22Rv1 (cell line): ENCODE data around the gene INPP5A.

ENCODE experiments used
- H3K27ac ChIP-seq: fragments of 450-650 bp; 2 replicates; pipeline ENCODE4 v1.5.1; 2017
- CTCF ChIP-seq: fragments of 450-650 bp; IDR thresholded peaks from 2 replicates; pipeline ENCODE4 v1.5.1; 2017; ENCODE audit warnings: mild to moderate bottlenecking
- ZFX ChIP-seq: fragments of 450-650 bp; IDR thresholded peaks from 2 replicates; pipeline ENCODE4 v1.6.1; 2017; ENCODE audit warnings: antibody characterized with exemption, borderline replicate concordance

INPP5A gene

DNA sequence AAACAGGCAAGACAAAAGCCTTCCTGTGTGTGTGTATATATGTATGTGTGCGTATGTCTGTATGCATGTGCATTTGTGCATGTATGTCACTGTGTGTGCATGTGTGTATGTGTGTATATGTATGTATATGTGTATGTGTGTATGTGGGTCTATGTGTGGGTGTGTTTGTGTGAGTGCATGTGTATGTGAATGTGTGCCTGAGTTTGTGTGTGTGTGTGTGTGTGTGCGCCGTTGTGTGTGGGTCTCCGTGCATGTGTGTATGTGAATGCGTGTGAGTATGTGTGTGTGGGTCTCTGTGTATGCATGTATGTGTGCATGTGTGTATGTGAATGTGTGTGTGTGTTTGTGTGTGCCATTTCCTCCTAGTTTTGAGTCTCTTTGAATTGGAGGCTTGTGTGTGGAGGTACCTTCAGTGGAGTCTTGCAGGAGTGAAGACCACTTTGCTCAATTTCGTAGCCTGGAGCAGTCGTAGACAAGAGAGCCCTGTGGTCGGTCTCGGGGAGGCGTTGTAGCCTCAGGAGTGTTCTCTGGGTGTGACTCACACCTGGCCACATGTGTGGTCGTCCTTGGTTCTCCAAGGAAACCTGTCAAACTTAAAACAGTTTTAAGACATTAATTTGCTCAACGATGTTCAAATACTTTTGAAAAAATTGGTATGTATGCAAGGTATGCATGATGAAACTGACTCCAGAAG is 28.1 kb downstream of the INPP5A start:
- TF ChIP-seq ZFX (no peak), CTCF (no peak)
- no peak overlapping the region for H3K27ac ChIP-seq

DNA sequence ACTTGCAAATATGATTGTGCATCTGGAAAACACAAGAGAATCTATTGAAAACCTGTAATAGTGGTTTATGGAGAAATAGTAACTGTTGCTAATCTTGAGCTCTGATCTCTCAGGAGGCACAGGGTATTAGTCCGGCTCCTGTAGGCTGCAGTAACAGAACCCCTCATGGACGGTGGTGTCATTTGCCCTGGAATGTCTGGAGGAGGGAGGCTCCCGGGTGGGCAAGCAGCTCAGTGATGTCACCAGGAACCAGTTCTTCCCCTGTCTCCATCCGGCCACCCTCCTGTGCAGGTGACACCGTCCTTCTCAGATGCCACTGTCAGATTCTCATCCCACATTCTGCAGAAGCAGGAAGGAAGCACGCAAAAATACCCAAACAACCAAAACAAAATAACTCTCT is 29.3 kb downstream of the INPP5A start:
- H3K27ac ChIP-seq, result no peak overlapping the region

DNA sequence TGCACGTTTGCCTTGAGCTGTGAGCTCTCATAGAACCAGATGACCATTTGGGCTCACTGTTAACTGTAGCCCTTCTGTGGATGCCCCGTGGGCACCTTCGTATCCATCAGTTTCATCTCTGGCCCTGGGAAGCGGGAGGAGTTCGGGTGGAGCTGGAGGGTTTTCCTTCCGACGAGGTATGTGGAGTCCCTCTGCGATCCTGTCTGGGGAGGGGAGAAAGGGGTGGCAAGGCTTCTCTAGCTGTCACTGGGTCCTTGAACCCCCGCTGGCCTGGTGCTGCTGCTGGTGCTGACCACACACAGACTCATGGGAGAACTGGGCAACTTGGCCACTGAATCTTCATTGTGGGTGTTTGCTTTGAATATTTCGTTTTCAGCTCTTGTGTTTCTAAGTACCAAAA is 32.7 kb downstream of the INPP5A start:
- H3K27ac ChIP-seq, result peak overlapping the region; percentile 75; the same call in 1 of the 2 replicates
- TF ChIP-seq CTCF, result no peak

More for the DNA sequence above, 29.3 kb downstream of the INPP5A start:
- TF ChIP-seq ZFX (no peak), CTCF (no peak)

- TF ChIP-seq CTCF (no peak), ZFX (no peak)
- peak overlapping the region; percentile 75 for H3K27ac ChIP-seq
Measured at GRCh38 chr10:132570771-132571649, 33.4 kb downstream of the INPP5A start.

DNA sequence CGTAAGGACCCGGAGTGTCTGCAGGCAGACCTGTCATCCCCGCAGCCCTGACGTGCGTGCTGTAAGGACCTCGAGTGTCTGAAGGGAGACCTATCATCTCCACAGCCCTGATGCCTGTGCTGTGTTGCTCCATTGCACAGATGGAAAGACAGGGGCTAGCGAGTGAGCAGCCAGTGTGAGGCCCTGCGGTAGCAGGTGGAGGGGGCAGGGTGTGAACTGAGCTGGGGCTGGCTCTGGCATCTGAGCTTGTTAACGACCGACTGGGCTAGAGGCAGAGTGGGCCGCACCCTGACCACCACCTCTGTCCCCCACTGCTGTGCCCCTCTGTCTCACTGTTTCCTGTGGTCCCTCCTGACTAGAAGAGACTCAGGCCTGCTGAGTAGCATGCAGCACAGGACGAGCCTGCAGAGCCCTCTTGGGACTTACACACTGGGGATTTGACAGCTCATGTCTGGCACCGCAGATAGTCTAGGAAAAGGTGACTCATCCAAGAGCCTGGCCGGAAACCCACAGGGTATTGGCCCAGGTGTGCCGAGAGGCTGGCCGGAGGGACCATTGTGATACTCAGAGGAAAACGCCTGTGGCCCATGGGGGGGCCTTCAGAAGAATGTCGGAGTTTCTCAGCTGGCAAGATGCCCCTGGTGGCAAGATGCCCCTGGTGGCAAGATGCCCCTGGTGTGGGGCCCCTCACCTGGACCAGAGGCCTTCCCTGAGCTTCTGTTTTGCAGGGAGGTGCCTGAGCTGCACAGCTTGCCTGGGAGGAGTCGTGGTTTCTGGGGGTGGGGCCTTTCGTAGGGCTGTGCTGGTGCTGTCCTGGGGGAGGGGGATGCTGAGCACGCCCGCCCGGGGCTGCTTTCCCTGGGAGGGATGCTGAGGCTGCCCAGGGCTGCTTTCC is 34.3 kb downstream of the INPP5A start:
- no peak for TF ChIP-seq ZFX
- TF ChIP-seq CTCF, result no peak
- peak overlapping the region; percentile 75 for H3K27ac ChIP-seq

DNA sequence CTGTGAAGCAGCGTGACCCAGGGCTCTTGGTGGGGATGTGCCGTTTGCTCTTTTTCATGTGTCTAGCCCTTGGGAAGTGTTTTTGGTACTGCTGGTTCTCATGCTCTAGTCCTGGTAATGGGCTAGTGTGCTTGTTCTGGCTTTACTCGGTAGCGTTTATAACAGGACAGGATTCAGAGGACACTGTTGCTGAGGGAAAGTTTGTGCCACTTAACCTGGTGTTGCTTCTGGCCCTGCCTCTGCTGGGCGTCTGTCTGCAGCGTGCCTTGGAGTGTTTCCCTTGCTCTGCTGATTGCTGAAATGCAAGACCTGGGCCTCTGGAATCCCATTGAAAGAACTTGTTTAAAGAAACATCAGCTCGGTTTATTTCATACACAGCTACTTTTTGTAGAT is 35.0 kb downstream of the INPP5A start:
- H3K27ac ChIP-seq, result peak overlapping the region; percentile 75
- no peak for TF ChIP-seq CTCF
- TF ChIP-seq ZFX, result no peak

GRCh38 chr10:132572946-132573345 is 35.4 kb downstream of the INPP5A start:
- H3K27ac ChIP-seq, result peak overlapping the region; percentile 75
